ENCODE measurements around the gene TNFRSF11A. TPM values are rescaled to one million over a fixed set of nuclear protein-coding genes. Genes with fewer than 3 reads are reported as not detected.
A peak's percentile ranks its signal among the peaks of the same experiment; 100 is the strongest.

TNFRSF11A gene
- total RNA-seq, 1 experiment from 2014 or later, result 3.8 TPM

GRCh38 chr18:62325806-62326645, 916 bp downstream of the TNFRSF11A start:
- peak; percentile 39 for DNase-seq (ENCODE audit: low read depth)

DNA sequence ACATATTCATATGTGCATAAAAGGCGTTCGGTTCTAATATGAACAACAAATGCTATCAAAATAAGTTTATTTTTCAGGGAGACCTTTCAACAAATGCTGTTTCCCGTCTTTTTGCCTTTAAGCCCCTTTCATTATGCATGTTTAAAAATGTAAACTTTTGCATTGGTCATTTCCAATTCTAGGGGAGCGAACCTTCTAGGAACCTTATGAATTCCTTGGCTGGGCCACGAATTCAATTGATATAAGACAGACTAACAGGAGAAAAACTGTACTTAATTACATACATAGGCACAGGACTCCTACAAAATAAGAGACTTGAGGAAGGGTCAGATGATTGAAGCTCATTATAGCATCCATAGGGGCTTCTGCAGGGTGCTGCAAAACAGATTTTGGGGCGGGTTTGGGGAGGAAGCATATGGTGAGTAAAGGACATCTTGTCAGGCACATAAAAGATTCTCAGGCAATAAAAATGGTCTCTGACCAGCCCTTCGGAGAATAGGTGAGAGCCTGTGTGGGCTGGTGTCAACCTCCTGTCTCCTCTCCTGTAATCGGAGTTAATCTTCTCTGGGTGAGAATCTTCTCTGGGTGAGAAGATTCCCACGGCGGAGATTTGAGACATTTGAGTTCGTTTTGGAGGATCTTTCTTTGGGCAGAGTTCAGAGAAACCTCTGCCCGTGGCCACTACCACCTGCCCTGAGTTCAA, 1.7 kb downstream of the TNFRSF11A start:
- DNase-seq (ENCODE audit: low read depth), result no peak

DNA sequence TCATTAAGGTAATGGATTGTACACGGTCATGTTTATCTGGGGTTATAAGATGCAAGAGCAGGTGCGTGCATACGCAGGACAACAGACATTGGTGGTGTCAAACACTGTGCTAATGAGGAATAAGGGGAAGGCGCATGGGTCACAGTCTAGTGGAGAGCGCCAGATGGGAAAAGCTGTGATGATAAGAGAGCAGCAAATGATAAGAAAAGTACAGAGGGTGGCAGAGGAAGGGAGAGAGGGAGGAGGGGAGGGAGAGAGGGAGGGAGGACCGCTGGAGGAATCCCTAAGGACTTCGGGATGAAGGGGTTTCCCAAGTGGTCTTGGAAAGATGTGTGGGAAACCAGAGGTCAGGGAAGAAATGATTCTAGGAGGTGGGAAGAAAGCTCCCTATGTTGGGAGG, 2.9 kb downstream of the TNFRSF11A start:
- no peak for DNase-seq (ENCODE audit: low read depth)

DNA sequence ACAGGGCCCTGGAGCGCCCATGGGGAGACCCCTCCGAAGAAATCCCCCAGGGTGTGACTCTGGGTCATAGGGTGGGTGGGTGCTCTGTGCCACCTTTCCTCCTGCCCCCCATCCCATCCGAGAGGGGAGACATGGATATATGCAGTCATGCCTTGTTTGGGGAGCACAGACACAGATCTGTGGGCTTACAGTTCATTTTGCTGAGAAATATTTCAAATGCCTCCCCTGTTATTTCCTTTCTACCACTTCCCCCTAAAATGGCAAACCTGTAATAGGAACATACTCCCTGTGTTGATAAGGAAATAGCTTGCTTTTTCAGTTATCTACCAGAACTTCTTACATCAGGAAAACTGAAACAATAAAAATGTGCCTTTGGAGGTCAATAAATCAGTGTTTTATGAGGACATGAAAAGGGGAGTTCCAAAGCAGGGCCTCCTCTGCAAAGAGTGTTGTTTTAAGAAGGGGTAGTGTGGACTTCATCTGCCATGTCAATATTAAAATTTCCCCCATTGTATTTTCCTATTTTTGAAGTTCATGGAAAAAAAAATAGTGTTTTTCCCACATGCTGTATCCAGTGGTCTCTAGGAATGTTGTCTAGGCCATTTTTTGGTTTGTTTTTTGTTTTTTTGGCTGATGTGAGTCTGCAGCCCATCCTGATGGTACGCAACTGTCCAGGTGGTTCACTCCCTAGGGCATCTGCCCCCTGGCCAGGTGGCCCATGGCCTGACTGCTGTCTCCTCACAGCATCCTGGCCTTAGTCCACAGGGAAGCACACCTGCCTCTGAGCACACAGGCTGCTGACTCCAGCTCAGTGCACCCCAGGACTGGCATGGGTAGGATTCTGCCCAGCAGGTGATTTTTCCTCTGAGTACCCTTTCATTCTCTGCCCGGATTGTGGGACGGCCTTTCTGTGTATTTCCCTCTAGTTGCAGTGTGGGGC, 3.7 kb downstream of the TNFRSF11A start:
- no peak for DNase-seq (ENCODE audit: low read depth)

- DNase-seq (ENCODE audit: low read depth), result peak; percentile 92
Measured at GRCh38 chr18:62329691-62330454, 4.8 kb downstream of the TNFRSF11A start.

GRCh38 chr18:62330650-62331049, 5.5 kb downstream of the TNFRSF11A start:
- no peak for DNase-seq (ENCODE audit: low read depth)

GRCh38 chr18:62331581-62332356, 6.7 kb downstream of the TNFRSF11A start:
- peak; percentile 86 for DNase-seq (ENCODE audit: low read depth)

DNA sequence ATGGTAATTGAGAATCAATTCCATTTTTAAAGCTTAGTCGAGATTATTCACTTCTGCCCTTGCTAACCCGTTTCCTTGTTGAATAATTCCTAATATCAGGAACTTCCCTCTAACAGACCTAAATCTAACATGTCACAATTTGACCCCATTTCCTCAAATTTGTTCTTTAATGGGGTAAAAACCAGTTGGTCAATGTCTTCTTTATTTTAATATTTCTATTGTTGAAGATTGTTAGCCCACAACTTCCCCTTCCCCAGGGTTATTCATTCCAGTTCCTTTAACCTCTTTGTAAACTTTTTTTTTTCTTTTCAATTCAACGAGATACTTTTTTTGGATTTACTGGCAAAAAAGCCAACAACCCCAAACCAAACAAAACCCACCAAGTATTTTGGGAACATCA, 7.3 kb downstream of the TNFRSF11A start:
- no peak for DNase-seq (ENCODE audit: low read depth)

GRCh38 chr18:62332964-62333695, 8.0 kb downstream of the TNFRSF11A start:
- no peak for DNase-seq (ENCODE audit: low read depth)

DNA sequence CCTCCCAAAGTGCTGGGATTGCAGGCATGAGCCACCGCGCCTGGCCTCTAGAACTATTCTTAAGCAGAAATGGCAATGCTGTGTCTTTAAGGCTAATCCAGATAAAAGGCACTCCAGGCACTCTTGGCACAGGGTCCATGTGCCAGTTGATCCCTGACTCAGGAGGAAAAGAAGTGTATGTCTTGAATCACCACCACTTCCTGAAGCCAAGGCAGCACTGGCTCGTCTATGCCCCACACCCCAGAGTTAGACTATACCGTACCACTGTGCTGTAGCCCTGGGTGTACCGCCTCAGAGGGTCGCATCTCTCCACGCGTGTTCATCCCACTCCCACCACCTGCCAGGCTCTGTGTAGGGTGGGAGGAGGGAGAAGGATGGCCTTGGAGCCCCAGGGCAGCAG, 9.0 kb downstream of the TNFRSF11A start:
- DNase-seq (ENCODE audit: low read depth), result peak; percentile 95

GRCh38 chr18:62335494-62335893, 10.4 kb downstream of the TNFRSF11A start:
- DNase-seq (ENCODE audit: low read depth), result no peak

DNA sequence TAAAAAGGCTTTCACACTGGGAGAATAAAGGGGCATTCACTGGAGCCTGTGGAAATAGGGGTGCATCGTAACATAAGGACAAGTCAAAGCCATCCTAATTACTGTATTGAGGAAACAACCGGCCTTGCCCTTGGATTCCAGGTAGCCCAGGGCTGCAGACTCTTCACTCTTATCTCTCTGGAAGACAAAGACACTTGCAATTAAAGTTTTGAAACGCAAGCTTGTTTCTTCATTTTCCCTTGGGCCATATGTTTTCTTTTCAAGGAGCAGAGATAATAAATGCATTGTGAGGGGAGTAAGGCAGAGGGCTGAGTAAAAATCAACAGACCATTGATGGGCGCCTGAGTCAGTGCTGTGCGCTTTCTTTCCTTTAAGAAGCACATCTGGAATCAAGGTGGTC, 11.5 kb downstream of the TNFRSF11A start:
- no peak for DNase-seq (ENCODE audit: low read depth)

DNA sequence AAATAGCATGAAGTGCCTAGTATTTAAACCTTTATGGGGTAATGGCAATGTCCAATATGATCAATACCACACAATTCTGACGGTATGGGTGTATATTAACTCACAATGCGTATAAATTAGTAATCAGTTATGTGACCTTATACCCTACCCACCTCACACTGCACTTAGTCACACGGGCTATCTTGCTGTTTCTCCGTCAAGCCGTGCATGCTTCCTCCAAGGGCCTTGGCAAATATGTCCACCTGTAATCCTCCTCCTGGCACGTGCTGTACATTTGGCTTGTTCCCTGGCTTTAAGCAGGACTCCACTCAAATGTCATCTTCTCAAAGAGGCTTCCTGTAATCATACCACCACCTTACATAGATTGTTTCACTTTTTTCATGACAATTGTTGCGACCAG, 12.2 kb downstream of the TNFRSF11A start:
- no peak for DNase-seq (ENCODE audit: low read depth)

- no peak for DNase-seq (ENCODE audit: low read depth)
Measured at GRCh38 chr18:62338446-62339105, 13.5 kb downstream of the TNFRSF11A start.

GRCh38 chr18:62339106-62339988, 14.2 kb downstream of the TNFRSF11A start:
- DNase-seq (ENCODE audit: low read depth), result peak; percentile 89

- no peak for DNase-seq (ENCODE audit: low read depth)
Measured at GRCh38 chr18:62340996-62341395, 15.9 kb downstream of the TNFRSF11A start.

- DNase-seq (ENCODE audit: low read depth), result no peak
Measured at GRCh38 chr18:62341473-62341872, 16.4 kb downstream of the TNFRSF11A start.

- no peak for DNase-seq (ENCODE audit: low read depth)
Measured at GRCh38 chr18:62342884-62343283, 17.8 kb downstream of the TNFRSF11A start.

Data from M059J (cell line).